Activated gamma-delta T cell treated with Interleukin-2 at 50 U/mL for 16 hours (primary cell): ENCODE data around the gene CD40LG.

Experiments
- DNase-seq: peaks from one replicate; pipeline ENCODE4 v3.0.0-alpha.2; 2020

CD40LG gene

DNA sequence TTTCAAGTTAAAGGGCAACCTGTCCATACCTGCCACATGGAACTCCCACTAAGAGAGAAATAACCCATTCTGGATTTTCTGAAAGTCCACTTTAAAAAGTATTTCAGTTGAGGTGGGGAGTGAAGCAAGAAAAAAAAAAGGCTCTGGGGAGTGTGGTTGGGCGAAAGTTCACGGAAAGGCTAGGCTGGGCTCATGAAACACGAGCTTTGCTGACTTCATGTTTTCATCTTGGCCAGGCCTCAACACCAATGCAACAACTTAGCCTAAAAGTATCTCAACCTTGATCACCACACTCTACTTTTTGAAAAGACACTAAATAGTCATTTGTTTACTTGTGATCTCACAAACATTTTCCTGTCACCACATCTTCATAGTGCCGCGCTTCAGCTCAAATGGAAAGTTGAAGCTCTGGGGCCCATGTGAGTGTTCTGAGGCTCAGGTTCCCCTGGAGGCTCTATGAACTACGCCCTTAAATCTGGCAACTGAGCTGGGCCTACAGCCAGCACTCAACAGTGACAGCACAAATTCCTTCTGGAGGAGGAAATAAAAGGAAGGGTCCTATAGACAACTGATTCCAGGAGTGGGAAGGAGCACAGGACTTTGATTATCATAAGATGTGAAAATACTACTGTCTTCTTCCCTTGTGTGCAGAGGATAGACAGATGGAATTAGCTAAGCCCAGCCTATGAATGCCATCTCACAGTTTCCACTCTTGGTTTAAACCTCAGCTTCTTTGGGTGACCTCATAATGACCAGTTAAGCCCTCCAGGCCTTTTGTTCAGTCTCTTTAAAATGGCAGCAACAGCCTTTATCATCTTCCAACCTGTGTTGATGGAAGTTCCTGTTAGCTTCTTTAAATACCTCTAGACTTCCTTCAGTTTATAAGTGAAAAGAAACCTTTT is 5.1 kb downstream of the CD40LG start:
- DNase-seq: no peak

DNA sequence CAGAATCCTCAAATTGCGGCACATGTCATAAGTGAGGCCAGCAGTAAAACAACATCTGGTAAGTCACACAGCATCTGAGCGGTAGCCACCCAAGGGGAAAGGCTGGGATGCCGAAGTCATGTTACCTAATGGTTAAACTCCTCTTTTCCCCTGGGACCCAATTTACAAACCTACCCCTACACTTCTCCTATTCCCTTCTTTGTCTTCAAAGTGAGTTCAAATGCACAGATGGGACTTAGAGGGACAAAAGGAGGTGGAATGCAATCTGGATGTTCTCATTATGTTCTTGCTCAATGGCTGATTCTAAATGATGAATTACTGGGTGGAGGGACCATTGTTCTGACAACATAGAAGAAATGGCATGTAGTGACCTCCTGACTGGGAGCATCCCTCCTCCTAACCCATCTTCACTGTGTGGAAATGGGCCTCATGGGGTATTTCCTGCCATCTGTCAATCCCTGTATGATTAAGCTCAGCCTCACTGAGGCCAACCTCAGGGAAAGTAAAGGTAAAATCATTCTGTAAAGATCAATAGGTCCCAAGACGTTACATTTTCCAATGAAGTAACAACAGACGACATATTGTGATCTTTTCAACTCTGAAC is 8.5 kb downstream of the CD40LG start:
- DNase-seq: no peak

DNA sequence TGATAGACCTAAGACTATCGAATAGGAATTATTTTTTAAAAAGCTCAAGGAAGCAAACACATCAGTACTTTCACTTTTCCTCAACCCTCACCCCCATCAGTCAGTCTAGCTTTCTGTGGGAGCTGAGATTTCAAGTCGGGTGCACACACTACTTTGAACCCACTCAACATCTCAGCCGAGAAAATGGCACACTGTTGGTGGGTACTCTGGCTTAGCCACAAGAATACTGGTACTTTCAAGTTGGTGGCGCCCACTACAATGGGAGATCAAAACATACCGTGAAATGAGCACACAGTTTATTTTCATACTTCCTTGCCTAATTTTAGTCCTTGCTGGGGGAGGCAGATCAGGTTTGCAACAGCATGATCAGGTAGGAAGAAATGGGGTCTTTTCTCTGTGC is 10.2 kb downstream of the CD40LG start:
- DNase-seq: no peak

DNA sequence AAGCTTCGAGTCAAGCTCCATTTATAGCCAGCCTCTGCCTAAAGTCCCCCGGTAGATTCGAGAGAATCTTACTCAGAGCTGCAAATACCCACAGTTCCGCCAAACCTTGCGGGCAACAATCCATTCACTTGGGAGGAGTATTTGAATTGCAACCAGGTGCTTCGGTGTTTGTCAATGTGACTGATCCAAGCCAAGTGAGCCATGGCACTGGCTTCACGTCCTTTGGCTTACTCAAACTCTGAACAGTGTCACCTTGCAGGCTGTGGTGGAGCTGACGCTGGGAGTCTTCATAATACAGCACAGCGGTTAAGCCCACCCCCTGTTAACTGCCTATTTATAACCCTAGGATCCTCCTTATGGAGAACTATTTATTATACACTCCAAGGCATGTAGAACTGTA is 11.2 kb downstream of the CD40LG start:
- no peak for DNase-seq

DNA sequence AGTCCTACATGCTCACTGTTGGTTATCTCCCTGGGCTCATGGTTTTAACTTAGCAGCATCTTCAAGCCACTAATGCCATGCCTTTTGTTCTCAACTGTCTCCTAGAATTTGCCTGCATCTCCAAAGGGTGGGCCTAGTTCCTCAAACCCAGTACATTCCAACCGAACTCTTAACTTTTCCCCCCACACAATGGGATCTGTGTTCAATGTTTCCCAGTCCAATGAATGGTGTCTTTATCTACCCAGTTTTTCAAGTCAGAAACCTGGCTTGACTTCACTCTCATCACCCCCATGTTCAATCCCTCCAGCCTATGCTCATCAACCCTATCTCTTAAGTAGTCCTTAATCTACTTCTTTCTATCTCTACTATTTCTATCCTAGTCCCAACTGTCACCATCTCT is 12.9 kb downstream of the CD40LG start:
- no peak for DNase-seq

DNA sequence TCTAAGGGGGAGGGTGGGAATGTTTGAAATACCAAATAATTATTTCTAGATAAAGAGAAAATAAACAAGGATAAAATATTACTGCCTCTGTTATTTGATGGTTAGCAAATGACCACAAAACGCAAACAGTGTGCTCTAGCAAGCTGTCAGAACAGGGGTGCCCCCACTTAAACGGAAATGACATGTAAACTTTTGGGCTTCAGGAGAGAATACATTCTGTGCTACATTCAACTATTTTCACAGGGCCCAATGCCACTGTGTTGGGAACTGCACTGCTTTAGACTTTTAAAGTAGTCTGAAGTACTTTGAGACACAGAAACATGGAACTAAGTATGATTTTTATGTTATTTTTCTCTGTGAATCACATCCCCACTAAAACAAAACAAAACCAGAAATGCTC is 14.1 kb downstream of the CD40LG start:
- no peak for DNase-seq

DNA sequence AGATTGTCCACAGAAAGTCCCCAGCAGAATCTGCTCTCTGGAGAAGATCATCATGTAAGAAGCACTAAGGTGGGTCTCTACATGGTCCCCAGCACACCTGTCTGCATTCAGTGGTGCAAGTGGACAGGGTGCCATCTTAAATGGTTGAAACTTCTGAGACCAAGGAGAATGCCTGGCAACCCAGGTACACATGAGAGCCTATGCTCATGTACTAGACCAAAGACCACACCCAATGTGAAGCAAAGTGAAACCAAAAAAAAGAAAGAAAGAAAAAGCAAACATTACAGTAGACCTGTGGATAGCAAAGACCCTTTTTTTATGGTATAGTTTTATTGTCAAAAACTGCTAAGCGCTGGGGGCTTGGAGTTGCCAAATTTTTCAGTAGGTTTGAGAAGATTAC is 15.0 kb downstream of the CD40LG start:
- DNase-seq: no peak

DNA sequence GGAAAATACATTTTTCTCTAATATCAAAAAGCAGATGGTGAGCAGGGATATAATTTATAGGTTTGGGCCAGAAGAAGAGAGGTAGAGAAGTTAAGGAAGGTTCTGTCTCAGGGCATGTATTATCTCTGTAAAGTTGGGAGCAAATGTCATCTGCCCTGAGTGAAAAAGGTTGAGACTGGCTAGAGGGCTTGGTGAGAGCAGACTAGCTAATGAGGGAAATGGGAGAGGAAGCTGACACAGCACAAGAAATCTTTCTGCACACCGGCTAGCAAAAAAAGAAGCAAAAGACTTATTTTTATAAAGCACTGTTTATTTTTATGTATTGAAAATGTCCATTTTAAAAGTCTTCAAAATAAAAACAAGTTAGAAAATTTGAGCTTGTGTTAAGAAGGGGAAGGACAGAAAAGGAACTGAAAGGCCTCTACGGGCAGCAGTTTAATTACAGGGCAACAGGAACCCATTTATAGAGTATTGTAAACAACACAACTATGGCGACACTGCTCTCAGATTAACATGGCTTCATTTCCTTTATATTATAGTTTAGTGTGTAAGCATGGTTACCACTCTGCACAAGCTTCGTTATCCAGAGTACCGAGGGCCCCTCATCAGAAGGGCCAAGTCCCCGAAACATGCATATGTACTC is 17.4 kb downstream of the CD40LG start:
- DNase-seq: no peak

DNA sequence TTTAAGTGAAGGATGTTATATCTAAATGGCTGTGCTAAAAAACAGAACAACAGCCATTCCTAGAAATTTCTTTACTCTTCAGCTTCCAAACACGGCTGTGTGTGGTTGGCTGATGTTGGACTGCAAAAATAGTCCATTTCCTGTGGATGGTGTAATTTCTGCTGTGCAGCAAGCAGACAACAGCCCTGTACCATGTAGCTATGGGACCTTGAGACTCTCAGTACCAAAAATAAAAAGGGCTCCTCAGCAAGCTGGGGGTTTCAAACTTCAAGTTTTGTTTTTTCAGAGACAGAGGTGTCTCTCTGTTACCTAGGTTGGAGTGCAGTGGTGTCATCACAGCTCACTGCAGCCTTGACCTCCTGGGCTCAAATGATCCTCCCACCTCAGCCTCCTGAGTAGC is 18.1 kb downstream of the CD40LG start:
- no peak for DNase-seq

DNA sequence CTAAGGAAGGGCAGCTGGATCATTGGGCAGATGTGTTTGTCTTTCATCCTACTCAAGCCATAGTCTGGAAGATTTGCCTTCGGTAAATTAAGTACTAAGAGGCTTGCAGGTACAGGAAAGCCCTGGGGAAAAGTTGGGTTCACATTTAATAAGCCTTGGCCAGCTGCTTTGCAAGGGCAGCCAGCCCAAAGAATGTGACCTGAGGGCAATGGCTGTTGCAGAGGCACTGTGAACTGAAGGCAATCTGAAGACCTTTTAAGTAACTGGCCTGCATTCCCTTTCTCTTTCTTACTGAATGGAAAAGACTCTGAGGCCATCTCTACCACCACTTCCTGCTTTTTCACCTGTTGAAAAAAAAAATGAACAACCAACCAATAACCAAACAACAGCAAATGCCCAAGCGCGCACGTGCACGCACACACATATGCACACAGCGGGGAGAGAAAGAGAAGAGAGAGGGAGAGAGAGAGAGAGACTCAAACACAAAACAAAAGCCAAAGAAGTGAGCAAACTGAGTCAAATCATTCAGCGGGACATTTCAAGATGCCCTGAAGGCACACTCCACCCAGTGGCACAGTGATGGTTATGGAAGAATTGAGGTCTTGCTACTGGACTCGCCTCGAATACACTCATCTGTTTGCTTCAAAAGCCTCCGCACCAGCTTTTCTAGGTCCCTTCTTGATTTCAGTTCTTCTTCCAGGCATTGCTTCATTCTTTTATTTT is 19.6 kb downstream of the CD40LG start:
- DNase-seq: no peak

DNA sequence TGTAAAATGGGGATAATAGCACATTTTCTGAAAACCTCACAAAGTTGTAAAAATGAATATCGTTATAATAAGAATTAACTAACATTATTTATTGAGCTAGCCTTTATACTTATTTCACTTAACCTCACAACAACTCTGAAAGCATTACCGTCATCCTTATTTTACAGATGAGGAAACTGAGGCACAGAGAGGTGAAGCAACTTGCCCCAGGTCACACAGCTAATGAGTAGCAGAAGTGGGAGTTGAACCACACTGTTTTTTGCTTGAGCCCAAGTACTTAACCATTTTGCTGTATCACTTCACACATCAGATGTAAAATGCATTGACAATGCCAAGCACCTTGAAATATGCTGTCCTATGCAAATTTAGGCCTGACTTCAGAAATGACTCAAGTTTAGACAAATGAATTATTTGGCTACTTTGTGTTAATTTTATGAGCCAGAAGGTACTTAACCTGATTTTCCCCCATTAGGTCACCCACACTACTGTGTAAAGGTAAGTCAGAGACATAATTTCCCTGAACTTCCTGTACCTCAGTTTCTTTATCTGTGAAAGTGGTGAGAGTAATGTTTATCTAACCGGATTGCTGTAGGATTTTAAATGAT is 23.1 kb downstream of the CD40LG start:
- no peak for DNase-seq

DNA sequence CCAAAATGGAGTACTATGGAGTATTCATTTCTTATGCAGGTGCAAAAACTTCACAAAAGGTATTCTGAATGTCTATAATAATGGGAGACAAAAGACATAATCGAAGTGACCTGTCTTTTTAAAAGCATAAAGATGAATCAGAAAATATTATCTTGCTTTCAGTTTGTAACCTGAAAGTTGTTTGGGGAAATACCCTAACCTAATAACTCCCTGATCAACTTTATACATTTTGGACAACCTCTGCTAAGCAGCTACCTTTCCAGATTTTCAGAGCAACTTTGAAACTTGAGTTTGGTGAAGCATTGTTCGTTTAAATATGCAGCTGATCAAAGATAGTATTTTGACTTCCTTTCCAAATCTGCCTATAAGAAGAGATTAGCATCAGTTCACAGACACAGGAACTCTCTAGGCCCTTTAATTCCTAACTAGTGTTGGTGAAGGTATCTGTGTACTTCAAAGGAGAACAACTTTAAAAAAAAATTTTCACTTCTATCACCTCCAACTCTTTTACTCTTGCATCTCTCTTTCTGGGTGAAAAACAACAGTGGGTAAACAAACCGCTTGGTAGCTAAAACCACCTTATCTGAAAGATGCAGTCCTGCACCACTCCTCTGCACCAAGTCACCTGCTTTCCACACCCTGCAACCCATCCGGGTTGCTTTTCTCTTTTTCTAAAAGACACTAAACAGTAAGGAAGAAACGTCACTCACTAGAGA is 26.5 kb downstream of the CD40LG start:
- no peak for DNase-seq

DNA sequence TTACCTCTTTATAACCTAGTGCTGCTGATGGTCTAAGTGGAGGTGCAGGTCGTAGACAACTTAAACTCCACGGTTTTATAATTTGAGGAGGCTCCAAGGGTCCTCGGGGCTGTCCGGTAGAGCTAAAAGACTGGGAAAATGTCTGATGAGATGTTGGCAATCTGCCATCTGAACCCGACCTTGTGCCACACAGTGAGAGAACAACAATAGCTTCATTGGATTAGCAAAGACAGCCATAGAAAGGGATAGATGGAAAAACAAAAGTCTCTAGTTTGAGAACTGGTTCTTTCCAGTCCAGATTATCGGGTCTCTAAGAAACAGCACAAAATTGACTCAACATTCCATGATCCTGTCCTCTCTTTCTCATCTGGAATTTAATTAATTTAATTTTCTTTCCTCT is 31.6 kb downstream of the CD40LG start:
- no peak for DNase-seq

DNA sequence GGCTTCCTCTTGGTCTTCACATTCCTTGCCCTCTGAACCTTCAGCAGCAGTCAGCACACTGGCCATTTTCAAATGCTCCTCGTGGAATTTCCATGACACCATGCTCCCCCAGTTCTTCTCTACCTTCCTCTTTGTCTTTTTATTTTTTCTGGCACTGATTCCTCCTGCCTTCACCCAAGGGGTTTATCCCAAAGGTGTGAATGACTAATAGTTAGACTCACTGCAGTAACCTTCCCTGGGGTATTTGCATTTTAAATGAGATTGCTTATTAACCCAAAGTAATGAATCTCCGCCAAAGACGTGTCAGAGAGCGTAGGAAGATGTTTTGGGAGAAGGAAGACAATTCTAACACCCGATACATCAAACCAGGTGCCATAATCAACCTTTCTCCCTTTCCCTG is 36.2 kb downstream of the CD40LG start:
- no peak for DNase-seq

DNA sequence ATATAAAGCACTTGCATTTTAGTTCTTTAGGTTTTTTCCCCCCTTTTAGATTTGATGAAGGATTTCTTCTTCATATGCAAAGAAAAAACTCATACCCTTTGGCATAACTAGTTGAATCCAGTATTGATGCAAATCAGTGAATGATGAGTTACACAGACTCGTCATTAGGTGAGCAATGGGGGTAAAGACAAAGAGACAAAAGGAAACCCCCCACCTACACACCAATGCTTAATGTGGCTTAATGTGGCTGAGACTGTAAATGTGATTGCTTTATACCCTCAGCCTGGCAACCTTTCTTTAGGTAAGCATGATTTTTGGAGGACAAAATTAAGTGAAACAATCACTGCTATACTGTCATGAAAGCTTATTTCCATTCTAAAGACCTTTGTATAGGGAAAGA is 39.5 kb downstream of the CD40LG start:
- no peak for DNase-seq

DNA sequence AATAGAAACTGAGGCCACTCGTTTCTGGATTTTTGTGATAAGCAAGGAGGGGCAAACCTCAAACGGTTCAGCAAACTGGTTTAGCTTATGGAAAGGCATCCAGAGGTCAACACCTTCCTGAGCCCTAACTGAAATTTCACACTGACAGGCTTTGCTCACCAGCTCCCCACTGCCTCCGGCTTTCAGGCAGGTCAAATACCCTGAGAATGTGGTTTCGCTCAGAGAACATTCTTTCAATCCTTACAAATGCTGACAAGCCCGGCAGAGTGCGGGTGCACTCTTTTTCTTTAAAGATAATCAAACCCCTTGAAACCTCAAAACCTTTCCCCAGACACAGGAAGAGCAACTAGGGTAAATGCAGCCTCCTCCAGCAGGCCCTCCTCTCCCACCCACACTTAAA is 41.5 kb downstream of the CD40LG start:
- no peak for DNase-seq

DNA sequence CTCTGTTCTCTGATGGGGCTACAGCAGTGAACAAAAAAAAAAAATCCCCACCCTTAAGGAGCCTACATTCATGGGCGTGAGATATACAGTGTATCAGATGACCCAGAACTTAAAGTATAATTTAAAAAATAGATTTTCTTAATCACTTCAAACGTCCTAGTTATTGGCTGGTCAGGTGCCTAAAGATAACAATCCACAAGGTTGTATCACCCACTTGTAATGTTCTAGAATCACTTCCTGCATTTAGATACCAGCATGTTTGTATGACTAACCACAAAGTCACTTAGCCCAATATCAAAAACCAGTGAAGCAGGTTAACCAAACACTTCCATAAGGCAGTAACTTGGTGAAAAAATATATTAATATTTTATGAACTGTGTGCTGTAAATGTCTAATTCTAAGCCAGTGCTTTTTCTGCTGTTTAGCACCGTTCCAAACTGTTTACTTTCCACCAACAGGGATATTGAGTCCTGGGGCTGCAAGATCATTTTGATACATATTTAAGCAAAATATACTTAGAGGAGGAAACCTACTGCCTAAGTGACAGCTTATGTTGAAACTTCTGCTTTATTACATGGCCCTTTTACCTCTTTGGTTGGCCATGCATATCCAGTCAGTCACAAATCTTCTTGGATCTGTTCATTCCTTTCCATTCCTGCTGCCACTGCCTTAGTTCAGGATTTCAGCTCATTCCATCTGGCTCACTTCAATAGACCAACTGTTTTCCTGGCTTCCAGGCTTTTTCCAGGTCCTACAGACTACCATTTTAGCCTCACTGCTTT is 43.3 kb downstream of the CD40LG start:
- no peak for DNase-seq

DNA sequence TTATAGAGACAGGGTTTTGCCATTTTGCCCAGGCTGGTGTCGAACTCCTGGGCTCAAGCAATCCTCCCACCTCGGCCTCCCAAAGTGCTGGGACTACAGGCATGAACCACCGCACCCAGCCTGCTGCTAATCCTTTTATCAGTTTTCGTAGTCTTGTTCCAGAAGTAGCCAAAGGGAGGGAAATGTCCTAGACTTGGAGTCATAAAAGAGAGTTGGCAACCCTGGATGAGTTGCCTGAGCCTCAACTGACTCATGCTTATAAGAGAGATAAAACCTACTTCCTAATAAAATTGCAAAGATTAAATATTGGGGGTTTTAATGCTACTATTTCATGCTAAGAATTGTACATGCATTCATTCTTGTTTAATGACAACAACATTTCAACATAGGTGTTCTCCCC is 44.3 kb downstream of the CD40LG start:
- no peak for DNase-seq

DNA sequence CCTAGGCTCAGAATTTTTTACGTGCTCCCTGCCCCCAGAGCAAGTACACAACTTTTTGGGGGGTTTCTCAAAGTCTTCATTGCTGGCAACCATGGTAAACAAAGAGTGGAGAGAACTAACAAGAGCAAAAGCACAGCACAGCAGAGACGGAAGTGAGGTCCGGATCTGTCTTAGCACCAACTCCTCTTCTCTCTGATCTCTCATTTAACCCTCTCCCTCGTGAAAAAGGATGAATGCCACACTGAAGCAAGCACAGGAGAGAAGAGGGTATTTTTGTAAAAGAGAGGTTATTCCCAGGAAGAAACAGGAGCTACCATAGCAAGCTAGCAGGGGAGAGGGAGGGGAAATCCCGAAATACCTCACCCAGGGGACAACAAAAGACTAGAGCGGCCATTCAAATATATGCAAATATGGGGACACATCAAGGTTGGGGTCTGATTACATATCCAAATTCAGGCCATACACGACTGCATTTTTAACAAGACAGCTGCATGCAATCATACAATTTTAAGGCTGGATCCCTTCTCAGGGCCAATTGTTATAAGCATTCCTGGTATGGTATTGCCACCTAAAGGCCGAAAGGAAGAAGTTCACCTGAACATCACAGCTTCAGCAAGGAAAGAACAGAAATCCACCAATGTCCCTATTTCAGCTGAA is 46.6 kb downstream of the CD40LG start:
- DNase-seq: no peak

DNA sequence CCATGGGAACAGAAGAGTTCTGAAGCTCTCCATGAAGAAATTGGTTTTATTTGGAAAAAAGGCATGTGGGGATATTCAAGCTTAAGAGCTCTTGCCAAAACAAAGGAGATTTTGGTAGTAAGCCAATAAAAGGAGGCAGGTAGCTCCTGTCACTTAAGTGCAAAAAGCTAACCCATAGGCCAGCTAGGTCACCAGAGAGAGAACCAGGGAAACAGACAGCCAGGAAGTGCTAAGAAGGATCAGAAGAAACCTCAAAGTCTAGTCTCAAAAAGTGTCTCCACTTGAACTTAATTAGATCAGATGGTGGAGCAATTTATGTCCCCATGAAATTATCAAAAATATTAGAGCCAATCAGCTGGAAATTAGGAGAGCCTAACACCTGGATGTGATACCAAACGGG is 49.2 kb downstream of the CD40LG start:
- DNase-seq: no peak

DNA sequence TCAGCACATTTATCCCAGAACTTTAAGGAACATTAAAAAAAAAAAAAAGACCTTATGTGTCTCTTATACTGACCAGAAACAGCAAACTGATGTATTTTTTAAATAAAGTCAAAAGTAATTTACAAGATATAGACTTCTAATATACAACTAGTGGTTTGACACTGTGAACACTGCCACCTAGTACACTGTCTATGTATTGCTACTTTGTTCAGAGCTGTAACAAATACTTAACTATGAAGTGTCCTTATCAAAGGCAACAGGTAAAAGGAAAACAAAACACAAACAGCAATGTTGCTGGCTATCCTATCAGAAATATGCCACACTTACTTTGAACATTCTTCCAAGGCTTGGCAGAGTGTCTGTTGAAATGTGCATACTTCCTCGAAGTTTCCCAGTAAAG is 60.4 kb downstream of the CD40LG start:
- DNase-seq: no peak
